MM.1S (cell line): Measurements from ENCODE around the gene BANP.

Experiments
- EZH2phosphoT487 ChIP-seq: fragments of 300-600 bp; sonication (generic); IDR thresholded peaks from 2 replicates; pipeline ENCODE4 v1.6.1; 2018; ENCODE audit warnings: antibody characterized with exemption, low read length
- TF ChIP-seq, protein P1 (sequence below): fragments of 300-600 bp; sonication (generic); IDR thresholded peaks from 2 replicates; pipeline ENCODE4 v1.5.1; 2016; ENCODE audit warnings: antibody characterized with exemption, low read length, mixed read lengths

DNA sequence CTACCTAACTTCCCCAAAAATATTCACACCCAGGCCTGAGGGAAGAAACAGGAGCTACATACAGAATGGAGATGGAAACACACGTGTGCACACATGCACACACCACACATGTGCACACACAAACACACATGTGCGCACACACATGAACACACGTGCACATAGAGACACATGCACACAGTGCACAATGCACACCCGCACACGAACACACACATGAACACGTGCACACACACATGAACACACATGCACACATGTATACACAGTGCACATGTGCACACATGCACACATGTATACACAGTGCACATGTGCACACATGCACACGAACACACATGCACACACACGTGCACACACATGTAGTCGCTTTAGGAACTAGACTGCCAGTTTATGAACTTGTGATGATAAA, 33.7 kb upstream of the BANP start:
- TF ChIP-seq, protein P1, sequence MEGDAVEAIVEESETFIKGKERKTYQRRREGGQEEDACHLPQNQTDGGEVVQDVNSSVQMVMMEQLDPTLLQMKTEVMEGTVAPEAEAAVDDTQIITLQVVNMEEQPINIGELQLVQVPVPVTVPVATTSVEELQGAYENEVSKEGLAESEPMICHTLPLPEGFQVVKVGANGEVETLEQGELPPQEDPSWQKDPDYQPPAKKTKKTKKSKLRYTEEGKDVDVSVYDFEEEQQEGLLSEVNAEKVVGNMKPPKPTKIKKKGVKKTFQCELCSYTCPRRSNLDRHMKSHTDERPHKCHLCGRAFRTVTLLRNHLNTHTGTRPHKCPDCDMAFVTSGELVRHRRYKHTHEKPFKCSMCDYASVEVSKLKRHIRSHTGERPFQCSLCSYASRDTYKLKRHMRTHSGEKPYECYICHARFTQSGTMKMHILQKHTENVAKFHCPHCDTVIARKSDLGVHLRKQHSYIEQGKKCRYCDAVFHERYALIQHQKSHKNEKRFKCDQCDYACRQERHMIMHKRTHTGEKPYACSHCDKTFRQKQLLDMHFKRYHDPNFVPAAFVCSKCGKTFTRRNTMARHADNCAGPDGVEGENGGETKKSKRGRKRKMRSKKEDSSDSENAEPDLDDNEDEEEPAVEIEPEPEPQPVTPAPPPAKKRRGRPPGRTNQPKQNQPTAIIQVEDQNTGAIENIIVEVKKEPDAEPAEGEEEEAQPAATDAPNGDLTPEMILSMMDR: no peak
- no peak for TF ChIP-seq EZH2phosphoT487
